A549 (cell line): ENCODE results near the gene LILRA5.

Source experiments
- CBX8 ChIP-seq: fragments of 200-600 bp; sonication (generic); IDR thresholded peaks from 2 replicates; pipeline ENCODE4 v1.6.1; 2016
- CTCF ChIP-seq: fragments of >200 bp; sonication (Bioruptor Twin); formaldehyde crosslinking; IDR thresholded peaks from 3 replicates; pipeline ENCODE4 v1.5.1; 2016
- HMGXB4 ChIP-seq: fragments of 250-450 bp; sonication (Bioruptor Pico); IDR thresholded peaks from 2 replicates; pipeline ENCODE4 v1.5.0; 2021; ENCODE audit warnings: mild to moderate bottlenecking, moderate library complexity, borderline replicate concordance
- MAX ChIP-seq: IDR thresholded peaks from 2 replicates; pipeline ENCODE4 v1.6.1; 2012
- REST ChIP-seq: fragments of 200-600 bp; sonication (generic); IDR thresholded peaks from 2 replicates; pipeline ENCODE4 v1.6.1; 2016; ENCODE audit warnings: antibody characterized with exemption, mild to moderate bottlenecking, moderate library complexity

GRCh38 chr19:54262066-54262465, 50.9 kb downstream of the LILRA5 start:
- TF ChIP-seq CTCF: no peak
- no peak for TF ChIP-seq REST
- no peak for TF ChIP-seq HMGXB4 (CRISPR knock-in tag)
- TF ChIP-seq CBX8: no peak
- TF ChIP-seq MAX: no peak
